Astrocyte of the hippocampus (primary cell): ENCODE data around the gene MAP2K5.
A peak's percentile ranks its signal among the peaks of the same experiment; 100 is the strongest.

Experiments used
- DNase-seq: peaks from one replicate; pipeline ENCODE4 v3.0.0; 2011; ENCODE audit warnings: low read depth, low spot score

Gene MAP2K5

DNA sequence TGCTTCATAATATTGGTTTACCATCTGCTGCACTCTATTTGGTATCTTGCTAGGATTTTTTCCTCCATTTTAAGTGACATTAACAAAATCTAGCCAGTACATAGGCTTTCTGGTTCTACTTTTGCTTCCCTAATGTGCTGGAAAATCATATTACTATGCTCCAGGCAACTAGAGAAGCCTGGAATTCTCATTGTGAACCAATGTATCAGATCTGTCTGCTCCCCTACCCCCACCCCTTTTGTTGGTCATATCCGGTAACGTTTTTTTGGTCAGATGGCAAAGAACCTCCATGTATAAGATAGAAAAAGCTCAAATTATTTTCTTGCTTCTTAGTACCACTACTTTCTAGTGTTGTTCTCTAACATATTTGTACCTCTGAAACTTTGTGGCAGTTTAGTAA lies 17.1 kb downstream of the MAP2K5 start:
- no peak for DNase-seq

DNA sequence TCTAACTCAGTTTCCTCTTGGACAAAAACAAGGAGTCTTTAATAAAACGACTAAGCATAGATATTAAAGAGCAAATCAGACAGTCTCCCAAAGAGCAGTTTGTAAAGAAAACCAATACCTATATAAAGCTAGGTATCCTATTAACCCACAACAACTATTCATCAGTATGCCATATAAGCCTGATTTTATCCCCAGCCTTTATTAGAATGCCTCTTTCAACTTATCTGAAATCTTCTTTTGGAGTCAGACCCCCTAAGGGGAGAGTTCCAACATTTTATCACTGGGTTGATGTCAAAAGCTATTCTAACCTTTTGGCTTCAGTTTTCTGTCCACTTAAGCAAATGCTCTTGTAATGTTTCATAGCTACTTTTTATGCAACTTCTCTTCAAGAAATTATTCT lies 17.8 kb downstream of the MAP2K5 start:
- DNase-seq, result no peak

DNA sequence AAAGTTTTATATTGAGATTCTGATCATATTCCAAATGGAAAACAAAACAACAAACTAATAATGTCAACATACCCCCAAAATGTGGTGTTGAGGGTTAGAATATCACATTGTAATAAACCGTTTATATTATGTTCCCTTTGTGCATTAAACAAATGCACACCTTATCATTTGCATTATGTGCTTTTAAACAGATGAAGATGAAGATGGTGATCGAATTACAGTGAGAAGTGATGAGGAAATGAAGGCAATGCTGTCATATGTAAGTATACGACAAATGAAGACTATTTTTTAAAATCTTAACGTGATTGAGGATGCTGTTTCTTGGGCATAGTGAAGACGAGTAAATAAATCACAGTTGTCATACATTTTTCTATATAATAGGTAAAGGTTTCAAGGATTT lies 20.6 kb downstream of the MAP2K5 start:
- no peak for DNase-seq

DNA sequence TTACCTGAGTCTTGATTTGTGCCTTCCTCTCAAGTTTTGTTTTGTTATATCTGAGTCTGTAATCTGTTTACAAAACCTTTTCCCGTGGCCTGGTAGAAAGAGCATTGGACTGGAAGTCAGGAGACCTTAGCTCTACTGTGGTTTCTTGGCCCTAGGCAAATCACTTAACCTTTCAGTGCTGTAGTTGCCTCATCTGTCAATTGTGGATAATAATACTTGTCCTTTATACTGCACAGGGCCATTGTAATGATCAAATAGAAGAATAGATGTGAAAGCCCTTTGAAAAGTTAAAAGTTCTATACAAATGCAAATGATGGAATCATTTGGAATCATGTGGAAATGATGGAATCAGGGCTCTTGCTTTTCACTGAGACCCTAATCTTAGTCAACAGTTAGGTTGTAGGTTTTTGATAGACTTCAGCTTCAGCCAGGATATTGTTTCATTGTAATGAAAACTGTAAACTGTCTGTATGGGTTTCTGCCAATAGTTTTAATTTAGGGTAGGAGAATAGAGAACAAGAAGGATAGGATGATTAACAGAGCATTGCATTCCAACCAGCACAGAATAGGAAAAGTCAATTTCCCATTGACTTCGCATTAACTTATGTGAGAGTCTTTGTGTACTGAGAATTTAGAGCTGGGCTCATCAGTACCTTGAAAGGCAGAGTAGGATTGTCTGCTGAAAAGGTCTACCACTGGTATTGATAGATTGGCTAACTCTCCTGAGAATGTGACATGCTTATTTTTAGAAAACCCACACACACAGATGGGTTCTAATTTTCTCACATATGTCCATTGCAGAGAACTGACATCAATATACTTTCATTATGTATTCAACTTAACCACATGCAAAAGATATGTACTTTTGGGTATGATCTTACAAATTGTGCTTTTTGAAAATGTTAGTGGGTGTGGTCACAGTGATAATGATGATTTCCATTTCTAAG lies 21.8 kb downstream of the MAP2K5 start:
- DNase-seq, result no peak

DNA sequence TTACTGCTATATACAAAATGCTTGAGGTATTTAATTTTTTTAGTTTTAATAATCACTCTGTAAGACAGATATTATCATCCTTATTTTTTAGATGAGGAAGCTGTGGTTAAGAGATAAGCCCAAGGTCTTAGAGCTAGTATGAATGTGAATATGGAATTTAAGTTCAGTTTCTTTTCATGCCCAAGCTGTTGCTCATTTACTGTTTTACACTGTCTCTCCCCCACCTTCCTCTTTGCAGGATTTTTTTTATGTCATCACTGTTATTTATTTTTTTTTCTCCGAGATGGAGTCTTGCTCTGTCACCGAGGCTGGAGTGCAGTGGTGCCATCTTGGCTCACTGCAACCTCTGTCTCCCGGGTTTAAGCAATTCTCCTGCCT lies 22.5 kb downstream of the MAP2K5 start:
- no peak for DNase-seq

DNA sequence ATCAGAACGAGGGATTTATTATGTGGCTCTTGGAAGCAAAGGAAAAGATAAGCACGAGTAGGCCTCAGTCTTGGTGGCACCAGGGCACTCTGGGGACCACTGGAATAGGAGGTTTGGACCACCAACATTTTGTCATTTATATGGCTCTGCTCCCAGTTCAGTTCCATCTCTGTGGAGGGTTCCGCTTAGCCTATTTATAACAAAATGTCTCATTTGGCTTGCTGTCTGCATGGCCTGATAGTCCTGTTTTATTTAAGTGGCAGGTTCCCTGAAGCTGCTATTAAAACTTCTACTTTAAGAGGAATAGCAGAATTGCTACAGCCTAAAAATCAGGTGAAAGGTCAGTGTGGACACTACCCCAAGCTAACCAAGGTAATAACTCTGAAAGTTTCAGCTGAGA lies 27.2 kb downstream of the MAP2K5 start:
- no peak for DNase-seq

DNA sequence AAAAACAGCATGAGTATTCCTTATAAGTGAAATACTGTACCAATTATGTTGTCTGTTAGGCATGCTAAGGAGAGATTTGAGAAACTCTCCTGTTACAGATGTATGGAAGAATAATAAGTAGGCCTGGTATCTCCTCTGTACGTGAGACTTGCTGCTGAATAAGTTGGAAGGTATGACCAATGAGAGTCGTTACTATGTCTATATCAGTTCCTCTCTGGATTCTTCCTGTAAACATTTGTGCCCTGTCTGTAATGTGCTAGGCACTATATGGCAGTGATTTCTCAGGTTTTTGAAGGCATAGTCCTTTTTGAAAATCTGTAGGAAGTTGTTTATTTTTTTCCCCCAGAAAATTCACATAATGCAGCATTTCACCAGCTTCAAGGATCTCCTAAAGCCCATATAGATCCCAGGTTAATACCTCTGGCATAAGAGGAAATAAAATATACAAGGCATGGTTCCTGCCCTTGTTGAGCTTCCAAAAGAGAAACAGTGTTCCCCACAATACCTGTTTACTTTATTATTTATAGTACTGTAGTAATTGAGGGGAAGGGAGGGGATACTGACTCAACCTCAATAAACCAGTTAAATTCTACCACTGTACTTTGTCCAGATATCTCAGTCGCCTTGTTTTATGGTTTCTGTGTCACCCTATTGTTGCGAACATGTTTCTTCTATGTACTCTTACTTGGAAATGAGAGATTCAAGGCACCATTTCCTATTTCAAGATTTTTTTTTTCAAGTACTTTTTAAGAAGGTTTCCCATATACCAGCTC lies 28.6 kb downstream of the MAP2K5 start:
- no peak for DNase-seq

DNA sequence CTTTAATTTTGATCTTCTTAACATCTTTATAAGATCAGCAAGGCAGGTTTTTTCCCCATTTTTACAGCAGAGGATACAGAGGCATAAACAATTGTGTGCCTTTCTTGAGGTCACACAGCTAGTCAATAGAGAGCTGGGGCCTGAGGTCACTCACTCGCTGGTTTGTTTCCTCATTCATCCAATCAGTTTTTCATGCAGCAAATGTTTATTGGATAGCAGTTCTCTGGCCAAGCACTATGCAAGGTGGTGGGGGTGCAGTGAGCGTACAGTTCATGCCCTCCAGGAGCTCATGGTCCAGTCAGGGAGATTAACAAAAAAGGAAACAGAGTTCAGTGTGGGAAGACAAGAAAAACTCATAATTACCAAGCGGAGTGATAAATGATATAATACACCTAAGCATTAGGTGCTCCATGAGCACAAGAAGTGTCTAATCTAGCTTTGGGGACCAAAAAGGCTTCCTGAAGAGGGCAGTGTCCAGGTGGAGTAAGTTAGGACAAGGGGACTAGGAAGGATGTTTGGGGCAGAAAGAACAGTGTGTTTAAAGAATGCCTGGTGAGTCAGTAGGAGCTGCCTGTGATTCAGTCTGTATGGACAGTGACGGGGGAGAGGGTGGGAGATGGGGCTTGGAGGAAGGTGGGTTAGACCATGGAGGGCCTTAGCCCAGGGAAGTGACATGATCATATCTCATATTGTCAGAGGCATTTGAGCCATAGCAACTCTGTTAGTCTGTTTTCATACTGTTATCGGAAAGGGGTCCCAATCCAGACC lies 29.3 kb downstream of the MAP2K5 start:
- DNase-seq, result no peak

DNA sequence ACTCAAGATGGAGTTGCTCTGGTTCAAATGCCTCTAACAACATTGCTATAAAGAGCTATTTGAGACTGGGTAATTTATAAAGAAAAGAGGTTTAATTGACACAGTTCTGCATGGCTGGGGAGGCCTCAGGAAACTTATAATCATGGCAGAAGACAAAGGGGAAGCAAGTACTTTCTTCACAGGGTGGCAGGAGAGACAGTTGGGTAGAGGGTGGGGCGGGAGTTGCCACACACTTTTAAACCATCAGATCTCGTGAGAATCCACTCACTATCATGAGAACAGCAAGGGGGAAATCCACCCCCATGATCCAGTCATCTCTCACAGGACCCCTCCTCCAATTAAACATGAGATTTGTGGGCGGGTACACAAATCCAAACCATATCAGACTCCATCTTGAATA lies 30.7 kb downstream of the MAP2K5 start:
- no peak for DNase-seq

DNA sequence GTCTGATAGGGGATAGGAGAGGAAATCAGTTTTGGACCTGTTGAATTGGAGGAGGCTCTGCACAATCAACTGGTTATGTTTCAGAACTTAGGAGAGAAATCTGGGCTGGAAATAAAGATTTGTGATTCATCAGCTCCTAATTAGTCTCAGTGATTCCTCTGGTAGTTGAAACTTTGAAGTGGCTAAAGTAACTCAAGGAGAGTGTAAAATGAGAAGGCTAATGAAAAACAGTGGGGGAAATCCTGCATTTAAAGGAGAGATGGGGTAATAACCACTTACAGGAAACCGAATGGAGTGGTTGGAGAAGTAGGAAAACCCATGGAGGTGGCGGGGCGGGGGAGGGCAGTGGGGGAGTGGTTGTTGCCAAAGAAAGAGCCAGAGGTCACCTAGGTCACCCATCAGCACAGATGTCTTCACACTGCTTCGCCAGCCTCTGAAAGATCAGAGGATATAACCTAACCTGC lies 32.6 kb downstream of the MAP2K5 start:
- DNase-seq, result peak; percentile 29

DNA sequence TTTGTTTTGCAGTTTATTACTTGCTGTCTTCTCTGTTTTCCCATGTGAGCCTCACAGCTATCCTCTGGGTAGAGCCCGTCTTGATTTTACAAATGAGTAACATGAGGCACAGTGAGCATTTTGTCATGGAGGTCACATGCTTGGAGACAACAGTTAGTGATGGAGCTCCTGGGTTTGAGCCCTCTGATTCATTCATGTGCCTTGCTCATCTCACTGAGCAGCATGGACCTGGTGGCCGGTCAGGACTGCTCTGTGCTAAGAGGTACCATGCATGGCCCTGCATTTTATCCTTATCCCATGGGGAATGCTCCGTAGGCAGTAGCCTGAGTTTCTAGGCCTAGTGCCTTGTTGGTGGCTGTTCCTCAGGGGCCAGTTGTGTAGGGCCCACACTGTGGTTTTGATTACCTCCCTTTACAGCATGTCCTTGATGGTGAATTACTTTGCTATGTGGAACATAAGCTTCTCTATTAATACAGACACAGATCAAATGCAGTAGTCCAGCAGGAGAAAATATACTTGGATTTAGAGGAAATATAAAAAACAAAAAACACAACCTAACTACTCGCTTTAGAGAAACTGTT lies 35.6 kb downstream of the MAP2K5 start:
- DNase-seq, result no peak

DNA sequence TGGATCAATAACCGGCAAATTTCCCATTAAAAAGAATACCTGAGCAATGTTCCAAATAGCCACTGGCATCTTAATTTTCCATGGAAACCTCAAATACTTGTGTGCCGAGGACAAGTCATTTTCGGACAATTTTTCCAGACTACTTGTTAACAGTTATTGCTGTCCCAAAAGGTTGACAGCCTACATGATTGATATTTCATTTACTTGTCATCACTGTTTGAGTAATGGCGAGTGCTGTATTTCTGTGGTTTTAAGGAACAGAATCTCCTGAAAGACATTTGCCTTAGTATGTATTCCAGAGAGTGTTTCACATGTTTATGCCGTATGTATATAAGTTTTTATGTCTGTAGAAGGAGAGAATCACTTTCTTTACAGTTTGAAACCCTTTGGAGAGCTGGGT lies 36.7 kb downstream of the MAP2K5 start:
- no peak for DNase-seq

DNA sequence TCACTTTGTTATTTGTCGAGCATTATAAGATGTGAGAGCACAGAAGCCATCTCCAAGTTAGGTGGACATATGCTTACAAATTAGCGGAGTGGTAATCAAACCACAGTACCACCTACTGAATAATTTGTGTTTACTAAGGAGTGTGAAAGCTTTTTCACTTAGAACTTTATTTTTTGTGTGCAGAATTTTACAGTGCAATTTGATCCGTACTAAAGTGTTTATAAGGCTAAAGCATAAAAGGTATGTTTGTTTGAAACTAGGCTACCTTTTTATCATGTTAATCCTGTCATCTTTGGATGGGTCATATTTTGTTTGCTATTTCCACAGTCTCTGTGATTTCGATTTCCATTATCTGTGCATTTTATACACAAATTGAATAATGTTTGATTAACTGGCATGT lies 37.5 kb downstream of the MAP2K5 start:
- DNase-seq, result no peak

DNA sequence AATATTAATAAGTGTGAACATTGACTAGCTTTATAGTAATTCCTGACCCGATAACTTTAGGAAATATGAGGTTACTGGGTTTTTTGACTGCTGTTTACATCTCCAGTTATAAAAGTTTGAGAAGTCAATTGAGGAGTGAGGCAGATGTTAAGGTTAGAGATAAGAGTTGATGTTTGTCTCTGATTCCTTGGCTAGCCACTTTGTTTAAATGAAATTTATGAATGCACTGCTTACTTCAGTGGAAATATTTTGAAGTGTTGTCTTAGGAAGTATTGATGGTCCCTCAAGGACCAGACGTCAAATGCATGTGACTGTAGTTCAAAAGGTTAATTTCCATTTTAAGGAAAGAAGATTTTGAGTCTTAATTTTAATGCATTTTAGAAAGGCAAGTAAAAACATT lies 41.7 kb downstream of the MAP2K5 start:
- DNase-seq, result no peak

DNA sequence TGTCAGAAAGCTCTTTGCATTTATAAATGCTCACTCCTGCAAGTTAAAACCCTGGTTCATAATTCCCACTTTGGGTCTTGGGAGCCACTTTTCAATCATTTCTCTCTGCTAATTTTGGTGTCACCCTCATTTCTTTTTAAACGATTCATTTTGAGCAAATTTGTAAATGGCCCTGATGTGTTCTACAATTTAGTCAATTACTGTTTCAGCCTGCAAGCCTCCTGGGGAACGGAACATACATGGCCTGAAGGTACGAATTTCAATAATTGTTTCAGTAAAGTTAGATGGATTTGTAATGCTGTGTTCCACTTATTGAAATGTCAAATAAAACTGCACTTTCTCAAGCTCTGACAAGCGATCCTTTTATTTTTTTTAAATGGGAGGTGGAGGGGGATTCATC lies 43.2 kb downstream of the MAP2K5 start:
- DNase-seq, result no peak

DNA sequence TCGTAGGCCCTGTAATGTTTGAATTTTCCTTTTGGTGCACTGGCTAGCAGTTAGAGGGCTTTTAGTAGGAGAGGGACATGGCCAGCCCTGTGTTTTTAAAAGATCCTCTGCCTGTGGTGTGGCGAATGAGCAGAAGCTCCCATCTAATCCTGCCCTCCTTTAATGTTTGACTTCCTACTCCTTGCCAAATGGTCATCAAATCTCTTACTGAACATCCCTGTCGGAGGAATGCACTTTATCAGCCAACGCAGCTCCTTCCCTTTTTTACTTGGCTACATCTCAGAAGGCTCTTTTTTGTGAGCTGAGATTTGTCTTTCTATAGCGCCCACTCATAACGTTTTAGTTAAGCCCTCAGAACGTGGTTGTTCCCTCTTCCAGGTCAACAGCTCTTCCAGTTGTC lies 44.8 kb downstream of the MAP2K5 start:
- DNase-seq, result no peak

DNA sequence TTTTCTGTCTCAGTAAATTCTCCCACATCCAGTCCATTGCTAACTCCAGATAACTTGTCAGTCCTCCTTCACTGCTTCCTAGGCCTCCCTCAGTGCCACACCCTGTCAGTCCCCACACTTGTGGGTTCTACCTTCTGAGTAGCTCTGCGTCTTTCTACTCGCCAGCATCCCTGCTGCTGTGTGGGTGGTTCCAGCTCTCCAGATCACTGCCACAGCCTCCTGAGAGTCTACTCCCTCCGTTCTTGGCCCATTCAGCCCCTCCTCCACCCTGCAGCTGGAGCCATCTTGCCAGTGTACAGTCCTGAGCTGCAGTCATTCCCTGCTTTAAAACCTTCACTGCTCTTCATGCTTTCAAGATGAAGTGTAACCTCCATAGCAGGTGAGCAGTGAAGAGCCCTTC lies 45.3 kb downstream of the MAP2K5 start:
- DNase-seq, result no peak

DNA sequence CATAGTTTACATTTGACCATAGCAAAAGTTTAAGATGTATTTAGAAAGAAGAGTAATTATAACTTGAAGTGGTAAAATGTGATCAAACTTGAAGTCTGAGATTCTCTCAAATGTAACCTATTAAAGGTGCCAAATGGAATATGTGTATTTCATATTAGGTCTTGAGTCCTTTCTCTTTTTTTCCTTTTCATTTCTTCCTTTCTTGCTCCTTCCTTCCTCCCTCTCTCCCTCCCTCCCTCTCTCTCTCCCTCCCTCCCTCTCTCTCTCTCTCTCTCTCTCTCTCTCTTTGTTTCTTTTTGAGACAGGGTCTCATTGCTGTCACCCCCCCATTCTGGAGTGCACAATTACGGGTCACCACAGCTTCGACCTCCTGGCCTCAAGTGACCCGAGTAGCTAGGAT lies 47.7 kb downstream of the MAP2K5 start:
- no peak for DNase-seq

DNA sequence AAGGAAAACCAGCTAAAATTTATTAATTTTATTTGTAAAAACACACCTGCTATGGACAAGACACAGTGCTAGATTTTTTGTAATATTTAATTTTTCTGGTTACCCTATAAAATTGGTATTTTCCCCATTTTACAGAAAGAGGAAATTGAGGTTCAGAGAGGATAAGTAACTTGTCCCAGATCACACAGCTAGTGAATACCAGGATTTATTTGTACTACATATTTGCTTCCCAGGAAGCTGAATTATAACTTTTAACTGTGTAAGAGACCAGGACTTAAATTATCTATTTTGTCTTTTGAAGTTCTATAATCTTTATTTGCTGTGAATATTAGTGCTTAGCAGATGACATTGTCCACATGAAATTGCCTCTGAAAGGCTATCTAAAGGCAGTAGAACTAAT lies 49.7 kb downstream of the MAP2K5 start:
- DNase-seq, result no peak

DNA sequence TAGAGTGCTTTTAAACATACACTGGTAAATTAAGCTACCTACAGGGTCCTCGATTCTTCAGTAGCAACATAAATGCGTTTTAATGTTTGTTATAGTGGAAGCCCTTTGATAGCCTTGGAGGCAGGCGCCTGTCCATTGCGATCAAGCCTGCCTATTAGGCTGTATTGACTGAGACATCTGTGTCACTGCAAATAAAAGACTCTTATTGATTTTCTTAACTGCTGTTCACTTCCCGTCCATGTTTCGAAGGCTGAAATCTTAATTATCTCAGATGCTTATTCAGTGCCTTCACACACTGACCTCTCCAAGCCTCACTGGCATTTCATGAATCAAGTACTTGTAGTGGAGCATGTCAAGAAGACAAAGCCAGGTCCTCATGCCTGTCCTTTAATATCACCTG lies 51.1 kb downstream of the MAP2K5 start:
- no peak for DNase-seq

DNA sequence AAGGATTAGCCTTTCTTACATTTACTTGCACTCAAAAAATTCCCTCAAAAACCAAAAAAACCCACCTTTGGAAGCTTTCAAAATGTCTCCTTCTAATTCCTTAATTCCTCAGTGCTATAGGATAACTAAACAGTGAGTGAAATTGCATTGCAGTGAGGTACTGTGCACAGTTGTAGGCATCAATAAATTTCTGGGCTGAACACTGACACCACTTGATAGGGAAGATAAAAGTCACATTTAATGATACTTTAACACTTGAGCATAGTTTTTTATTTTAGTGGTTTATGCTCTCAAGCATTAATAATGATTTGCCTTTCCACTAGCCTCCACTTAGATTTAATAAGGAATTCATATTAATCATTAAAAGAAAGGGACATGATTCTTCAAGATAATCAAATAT lies 52.3 kb downstream of the MAP2K5 start:
- DNase-seq, result no peak

DNA sequence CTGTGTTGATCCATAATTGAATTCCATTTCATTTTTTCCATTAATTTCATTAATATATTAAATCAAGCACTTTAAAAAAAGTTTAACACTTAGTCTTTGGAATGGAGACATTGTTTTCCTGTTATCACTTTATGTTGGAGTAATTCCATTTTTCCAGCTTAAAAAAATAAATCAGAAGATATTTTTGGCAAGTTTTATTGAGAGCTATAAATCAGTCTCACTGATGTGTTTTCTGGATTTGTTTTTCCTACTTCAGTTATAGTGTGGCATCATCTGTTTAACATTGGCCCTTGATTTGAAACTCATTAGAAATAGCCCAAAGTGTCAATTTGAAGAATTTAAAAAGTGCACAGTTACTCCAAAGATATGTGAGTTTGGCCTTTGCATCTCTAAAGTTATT lies 53.1 kb downstream of the MAP2K5 start:
- DNase-seq, result no peak
